ENCODE data around the gene NPW. TPM values are rescaled to one million over a fixed set of nuclear protein-coding genes. Genes with fewer than 3 reads are reported as not detected.
"Not testable (repeated sequence)": the region's sequence is repeated elsewhere in the genome, so short reads cannot be mapped to it uniquely, and the experiment has no call there.

NPW gene
- total RNA-seq, 1 donor from 2014 or later, result not detected

DNA sequence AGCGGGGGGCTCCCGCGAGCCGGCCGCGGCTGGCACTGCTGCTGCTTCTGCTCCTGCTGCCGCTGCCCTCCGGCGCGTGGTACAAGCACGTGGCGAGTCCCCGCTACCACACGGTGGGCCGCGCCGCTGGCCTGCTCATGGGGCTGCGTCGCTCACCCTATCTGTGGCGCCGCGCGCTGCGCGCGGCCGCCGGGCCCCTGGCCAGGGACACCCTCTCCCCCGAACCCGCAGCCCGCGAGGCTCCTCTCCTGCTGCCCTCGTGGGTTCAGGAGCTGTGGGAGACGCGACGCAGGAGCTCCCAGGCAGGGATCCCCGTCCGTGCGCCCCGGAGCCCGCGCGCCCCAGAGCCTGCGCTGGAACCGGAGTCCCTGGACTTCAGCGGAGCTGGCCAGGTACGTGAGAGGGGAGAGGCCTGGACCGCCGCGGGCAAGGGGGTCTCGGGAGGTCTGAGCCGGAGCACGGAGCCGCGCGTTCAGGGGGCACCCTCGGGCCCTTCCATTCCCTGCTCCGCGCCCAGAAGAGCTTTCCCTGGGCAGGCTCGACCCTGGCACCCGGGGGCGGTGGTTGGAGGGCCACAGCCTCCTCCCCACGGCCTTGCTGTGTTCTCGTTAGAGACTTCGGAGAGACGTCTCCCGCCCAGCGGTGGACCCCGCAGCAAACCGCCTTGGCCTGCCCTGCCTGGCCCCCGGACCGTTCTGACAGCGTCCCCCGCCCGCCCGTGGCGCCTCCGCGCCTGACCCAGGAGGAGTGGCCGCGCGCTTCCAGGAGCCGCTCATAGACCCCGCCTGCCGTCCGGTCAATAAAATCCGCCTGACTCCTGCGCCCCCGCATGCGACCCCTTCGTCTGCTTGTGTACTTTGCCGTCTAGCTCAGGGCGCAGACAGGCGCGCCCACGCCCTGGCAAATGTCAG lies 591 bp downstream of the NPW start:
- DNase-seq (ENCODE audit: low spot score), result no peak

DNA sequence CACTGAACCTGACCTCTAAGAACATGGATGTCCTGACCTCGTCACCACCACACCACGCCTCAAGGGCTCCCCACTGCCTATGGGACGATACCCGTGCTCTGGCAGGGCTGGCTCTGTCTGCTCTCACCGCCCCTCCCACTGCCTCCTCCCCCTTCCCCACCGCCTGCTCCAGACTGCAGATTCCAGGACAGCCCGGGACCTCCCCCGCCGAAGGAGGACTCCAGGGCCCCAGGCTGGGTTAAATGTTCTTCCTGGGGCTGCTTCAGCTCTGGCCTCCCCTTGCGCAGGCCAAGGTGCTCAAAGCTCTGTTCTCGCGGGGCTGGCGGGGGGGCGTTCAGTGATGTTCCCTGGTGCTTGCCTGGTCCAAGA lies 3.1 kb downstream of the NPW start:
- DNase-seq (ENCODE audit: low spot score), result no peak

DNA sequence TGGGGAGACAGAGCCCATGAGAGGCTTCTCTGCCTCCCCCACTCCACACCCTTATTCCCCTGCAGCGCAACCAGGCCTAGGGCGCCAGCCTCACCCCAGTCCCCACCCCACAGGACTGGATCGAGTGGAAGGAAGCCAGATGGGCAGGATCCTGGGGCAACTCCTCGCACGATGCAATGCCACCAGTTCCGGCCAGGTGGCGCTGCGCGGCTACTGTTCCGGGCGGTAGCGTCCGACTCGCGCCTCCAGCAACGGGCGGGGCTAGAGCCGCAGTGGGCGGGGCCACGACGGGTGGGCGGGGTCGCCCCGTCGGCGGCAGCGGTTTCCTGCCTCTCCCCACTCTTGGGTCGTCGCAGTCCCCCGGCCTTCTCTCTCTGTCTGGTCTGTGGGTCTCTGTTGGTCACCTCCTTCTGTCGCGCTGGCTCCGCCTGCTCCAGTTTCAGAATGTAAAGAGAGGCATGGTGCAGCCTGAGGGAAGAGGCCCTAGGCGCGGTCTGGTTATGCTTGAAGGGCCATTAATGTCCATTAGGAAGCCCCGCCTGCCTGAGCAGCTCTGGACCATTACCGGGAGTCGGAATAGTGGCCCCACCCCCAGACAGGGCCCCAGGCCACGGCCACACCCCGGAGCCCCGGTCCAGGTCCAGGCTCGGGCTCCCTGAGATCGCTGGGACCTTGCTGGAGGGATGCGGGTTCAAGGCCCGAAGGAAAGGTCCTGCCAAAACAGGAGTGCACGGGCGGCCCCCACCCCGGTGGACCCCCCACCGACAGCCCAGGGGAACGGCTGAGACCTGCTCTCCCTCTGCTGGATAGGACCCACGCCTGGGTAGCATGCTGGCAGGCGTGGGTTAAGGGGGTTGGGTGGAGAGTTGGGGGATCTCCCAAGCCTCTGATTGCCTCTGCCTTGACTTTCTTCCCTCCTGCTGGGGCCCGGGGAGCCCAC lies 3.8 kb downstream of the NPW start:
- peak; percentile 96 for DNase-seq (ENCODE audit: low spot score)

DNA sequence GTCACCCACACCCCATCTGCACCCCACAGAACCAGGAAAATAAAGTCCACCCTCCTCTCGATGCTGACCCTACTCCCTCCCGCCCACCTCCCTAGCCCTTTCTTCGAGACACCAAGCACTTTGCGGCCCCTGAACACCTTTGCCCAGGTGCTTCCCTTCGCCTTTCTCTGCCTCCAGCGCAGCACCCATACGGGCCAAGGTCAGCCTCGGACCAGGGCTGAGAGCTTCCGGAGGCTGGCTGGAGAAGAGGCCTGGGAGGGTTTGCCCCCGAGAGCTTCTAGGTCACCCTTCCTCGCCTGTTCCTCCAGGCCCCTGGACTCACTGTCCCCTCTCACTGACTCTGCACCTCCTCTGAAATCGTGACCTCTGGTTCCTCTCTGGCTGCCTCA lies 4.4 kb downstream of the NPW start:
- DNase-seq (ENCODE audit: low spot score), result no peak

DNA sequence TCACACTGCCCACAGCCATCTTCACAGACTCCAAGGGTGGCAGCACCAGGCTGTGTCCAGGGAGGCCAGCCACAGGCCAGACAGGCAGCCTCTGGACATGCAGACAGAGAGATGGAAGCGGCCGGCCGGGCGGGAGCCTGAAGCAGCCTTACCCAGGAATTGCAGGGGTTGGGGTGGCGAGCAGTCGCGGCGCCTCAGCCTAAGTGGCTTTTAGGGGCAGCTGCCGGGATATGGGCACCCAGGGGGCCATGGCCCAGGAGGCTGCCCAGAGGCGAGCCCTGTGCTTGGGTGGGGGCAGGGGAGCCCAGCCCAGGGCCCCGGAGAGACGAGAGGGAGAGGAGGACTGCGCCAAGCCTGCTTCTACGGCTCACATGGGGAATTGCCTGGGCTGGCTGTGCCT lies 5.7 kb downstream of the NPW start:
- no peak for DNase-seq (ENCODE audit: low spot score)

DNA sequence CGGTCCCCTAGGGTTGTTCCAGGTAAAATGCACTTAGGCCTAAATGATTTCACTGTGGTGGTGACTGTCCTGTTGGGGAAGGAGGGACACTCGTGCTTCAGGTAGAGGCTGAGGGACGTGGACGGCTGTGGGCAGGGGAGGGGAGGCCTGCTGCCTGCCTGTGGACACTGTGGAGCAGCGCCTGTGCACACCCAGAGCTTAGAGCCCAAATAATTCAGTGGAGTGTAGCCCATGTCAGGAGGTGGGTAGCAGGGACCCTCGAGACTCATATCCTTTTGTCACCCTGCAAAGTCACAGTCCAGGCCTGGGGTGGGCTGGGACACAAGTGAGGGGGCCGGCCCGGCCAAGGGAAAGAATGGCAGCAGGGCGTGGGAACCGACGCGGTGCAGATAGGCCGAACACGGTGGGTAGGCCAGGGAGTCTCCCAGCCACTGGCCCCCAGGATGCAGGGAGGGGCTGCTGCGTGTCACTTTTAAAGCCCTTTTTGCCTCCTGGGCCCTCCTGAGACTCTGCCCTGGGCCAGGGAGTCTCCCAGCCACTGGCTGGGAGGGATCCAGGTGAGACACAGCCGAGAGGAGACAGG lies 6.4 kb downstream of the NPW start:
- no peak for DNase-seq (ENCODE audit: low spot score)

DNA sequence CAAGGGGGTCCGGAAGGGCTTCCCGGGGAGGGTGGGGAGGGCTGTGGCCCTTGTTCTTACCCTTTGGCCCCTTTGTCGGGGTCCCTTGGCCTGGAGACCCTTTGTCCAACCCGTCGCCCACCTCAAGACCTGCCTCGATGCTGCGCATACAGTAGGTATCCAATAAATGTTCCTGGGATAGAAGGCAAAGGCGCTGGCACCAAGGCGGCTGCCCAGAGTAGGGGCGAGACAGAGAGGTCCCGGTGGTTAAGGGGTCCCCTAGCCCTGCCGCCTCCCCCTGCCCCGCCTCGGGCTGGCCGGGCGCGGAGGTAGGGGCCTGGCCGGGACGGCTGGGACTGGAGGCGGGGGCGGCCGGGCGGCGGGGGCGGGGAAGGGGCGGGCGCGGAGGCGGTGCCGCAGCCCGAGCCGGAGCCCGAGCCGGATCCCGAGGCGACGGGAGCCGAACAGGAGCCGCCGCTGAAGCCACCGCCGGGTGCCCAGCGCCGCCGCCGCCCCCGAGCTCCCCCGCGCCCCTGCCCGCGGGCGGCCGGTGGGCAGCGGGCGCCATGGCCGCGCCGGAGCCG lies 7.0 kb downstream of the NPW start, which contains the start of gene NHERF2:
NHERF2 (plus strand) TSS at position 442 of the 563 bp plus-strand sequence; CDS start at position 546, 104 bp downstream.
- no peak for DNase-seq (ENCODE audit: low spot score)

DNA sequence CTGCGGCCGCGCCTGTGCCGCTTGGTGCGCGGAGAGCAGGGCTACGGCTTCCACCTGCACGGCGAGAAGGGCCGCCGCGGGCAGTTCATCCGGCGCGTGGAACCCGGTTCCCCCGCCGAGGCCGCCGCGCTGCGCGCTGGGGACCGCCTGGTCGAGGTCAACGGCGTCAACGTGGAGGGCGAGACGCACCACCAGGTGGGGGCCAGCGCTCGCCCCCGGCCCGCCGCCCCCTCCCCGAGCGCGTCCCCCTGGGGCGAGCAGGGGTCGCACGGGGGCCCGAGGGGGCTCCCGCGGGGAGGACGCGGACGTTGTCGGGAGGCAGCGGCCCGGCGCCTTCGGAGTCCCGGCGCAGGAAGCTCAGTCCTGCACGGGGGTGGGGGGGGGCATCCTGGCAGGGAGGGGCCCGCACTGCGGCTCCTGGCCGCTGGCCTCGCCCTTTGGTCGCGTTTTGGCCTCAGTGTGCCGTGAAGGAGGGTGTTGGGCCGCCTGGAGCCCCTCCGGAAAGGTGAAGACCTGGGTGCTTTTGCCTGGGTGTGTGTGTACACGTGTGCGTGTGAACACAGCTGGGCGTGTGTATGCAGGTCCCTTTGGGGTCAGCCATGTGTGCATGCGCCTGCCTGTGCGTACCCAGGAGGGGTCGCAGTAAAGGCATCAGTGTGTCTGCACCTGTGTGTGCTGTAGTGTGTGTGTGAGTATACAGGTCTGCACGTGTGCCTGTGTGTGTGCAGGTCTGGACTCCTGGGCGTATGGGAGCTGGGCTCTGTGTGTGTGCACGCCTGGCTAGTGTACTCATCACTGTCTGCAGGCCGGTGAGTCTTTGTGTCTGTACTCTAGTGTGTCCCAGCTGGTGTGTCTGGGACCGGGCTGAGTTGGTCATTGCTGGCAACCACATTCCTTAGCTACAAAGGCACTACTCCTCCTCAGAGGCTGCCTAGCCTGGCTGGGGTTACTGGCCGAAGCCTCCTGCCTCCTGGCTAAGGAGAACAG lies 7.7 kb downstream of the NPW start:
- DNase-seq (ENCODE audit: low spot score), result no peak

DNA sequence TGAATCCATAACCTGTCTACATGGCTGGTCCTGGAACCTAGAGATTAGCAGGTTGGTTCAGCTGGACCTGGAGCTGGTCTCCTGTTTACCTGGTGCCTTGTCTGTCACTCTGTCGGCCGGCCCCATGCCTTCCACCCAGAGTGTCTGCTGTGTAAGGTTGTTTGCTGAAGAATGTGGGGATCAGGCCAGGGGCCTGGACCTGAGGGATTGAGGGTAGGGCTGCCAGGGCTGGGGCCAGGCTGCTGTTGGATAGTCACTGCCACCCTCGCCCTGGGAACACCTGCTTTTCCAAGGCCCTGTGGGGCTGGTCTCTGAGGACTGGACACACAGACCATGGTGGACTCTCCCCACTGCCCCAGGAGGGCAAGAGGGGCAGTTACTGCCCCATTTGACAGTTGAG lies 8.6 kb downstream of the NPW start:
- DNase-seq (ENCODE audit: low spot score), result no peak

DNA sequence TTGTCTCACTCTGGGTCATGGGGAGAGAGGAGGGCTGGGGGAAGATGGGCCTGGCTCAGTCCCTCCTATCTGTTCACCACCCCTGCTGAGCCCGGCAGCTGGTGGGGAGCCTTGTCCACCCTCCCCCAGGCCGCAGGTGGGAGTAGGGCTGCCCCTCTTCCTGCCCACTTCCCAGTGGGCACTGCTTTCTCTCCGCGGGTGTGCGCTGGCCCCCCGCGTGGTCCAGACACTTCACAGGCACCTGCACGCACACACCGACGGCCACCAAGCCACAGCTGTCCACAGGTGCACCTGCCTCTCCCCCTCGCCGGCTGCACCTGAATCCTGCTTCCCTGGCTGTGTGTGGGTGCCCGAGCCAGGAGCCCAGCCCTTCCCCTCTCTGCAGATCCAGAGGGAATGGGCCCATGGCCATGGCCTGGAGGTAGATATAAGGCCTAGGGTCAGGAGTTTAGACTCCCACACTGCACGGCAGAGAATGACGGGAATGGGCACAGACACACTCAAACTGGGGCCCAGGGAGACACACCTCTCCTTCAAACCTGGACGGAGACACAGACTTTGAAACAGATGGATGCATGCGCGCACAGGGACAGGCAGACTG lies 9.1 kb downstream of the NPW start:
- DNase-seq (ENCODE audit: low spot score), result no peak

DNA sequence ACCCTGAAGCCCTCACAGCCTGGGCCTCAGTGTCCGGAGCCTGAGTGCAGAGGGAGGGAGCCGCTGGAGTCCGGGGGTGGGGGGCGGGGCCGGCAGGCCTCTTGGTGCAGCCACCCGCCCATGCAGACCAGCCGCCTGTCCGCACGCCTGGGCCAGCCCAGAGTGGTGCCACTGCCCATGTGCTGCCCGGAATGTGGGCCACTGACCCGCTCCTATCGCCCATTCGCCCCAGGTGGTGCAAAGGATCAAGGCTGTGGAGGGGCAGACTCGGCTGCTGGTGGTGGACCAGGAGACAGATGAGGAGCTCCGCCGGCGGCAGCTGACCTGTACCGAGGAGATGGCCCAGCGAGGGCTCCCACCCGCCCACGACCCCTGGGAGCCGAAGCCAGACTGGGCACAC lies 9.8 kb downstream of the NPW start:
- no peak for DNase-seq (ENCODE audit: low spot score)

DNA sequence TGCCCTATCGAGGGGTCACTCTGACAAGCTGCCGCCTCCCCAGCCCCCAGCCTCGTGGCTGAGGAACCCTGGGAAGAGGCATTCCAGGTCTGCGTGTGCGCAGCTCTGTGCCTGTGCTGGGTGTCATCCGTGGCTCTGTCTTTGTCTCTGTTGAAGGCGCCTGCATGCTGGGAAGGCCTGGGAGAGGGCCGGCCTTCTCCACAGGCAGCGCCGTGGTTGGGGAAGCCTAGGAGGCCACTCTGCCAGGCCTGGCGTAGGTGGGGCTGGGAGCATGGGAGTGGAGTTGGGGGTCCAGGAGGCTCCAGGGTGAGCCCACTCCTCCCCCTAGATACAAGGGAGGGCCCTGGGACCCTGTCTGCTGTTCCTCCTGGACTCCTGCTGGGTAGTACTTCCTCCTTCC lies 10.5 kb downstream of the NPW start:
- DNase-seq (ENCODE audit: low spot score), result no peak

DNA sequence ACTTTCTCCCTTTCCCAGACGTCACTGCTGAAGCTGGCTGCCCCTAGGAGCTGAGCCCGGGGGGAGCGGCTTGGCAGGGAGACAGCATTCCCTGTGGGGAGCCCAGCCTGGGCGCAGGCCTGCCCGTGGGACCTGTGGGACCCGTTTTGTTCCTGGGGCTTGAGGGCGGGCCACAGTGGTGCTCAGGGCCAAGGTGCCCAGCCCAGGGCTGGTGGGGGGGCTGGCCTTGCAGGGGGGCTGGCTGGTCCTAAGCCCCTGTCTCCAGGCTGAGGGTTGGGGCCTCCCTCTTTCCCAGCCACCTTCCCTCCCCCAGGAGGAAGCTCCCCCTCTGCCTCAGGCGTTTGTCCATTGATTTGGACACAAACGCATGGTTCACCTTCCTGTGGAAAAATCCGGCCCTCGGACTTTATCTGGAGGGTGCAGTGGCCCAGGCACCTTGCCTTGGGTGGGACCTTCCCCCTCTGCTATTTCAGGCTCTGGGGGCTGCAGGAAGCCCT lies 11.5 kb downstream of the NPW start:
- no peak for DNase-seq (ENCODE audit: low spot score)

DNA sequence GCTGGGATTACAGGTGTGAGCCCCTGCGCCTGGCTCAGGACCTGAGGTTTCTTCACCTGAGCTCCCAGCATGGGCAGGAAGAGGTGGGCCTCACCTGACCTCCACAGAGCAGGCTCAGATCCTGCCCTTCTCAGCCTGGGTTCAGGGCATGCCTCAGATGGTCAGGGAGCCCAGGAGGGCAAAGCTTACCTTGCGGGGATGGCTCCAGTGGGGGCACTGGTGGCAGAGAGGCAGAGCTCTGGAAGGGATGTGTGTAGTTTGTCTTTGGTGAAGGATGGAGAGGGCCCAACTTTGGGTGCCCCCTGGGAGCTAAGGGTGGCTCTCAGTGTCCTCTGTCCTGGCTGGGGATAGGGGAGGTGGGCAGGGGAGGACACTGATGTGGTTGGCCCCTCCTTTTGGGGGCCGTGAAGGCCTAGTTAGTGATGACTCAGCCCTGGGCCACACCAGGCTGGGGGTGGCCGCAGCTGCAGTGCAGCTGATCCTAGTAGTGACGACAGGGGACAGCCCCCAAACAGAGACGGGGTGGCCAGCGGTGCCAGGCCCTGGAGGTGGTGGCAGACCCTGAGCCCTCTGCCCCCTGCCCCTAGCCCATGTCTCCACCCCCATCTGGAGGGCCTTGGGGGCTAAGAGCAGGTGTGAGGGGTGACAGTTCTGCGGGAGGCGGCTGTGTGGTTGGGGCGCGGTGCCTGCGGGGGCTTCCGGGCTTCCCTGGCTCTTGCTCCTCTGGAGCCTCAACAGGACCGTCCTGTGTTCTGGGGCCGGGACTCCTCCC lies 12.9 kb downstream of the NPW start:
- DNase-seq (ENCODE audit: low spot score), result no peak

DNA sequence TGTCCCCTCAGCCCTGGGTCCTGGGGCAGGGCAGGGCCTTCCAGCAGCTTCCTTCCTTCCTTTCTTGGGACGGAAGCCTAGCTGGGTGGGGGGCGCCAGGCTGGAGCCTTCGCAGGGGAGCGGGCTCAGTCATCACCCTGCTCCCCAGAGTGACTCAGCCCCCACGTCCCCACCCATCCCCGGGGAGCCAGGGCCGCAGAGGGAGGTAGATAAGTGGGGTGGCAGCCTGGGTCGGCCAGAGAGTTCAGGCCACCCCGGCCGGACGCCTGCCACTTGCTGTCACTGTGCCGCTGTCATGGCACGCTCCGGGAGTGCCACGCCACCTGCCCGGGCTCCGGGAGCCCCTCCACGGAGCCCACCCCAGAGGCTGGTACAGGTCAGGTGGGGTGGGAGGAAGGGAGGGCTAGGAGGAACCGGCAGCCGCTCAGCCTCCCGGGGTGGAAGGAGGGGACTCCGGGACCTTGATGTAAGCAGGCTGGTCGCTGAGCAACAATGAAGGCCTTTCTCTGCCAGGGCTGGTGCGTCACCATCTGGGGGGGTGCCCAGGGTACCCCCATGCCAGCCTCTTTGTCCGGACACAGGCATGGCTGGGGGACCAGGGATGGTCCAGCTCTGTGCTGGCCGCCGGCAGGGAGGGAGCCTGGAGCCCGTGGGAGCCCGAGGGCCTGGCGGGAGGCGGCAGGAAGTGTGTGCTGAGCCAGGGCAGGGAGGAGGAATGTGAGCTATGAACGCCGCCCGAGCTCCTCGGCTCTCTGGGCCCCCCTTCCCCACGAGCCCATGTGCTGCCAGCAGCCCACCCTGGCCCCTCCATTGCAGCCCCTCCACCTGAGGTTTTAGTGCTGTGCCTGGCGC lies 13.7 kb downstream of the NPW start:
- DNase-seq (ENCODE audit: low spot score), result no peak

DNA sequence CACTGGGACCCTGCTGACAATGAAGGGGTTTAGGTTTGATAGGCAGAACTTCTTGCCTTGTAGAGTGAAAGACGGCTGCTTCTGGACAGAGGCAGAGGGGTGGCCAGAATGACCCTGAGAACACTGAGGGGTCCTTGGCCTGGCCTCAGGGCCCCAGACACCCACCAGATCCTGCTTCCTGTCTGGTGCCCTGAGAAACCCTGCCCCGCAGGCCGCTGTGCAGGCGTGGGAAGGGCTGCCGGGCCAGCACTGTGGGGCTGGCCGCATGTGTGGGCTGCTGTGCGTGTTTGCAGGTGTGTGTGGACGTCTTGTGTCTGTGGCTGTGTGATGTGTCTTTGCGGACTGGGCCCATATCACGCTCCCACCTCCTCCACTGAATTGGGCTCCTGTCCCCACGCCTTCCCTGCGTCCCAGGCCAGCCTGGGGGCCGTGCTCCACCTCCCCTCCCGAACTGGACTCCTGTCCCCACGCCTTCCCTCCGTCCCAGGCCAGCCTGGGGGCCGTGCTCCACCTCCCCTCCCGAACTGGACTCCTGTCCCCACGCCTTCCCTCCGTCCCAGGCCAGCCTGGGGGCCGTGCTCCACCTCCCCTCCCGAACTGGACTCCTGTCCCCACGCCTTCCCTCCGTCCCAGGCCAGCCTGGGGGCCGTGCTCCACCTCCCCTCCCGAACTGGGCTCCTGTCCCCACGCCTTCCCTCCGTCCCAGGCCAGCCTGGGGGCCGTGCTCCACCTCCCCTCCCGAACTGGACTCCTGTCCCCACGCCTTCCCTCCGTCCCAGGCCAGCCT lies 14.5 kb downstream of the NPW start:
- not testable (repeated sequence) for DNase-seq (ENCODE audit: low spot score)

DNA sequence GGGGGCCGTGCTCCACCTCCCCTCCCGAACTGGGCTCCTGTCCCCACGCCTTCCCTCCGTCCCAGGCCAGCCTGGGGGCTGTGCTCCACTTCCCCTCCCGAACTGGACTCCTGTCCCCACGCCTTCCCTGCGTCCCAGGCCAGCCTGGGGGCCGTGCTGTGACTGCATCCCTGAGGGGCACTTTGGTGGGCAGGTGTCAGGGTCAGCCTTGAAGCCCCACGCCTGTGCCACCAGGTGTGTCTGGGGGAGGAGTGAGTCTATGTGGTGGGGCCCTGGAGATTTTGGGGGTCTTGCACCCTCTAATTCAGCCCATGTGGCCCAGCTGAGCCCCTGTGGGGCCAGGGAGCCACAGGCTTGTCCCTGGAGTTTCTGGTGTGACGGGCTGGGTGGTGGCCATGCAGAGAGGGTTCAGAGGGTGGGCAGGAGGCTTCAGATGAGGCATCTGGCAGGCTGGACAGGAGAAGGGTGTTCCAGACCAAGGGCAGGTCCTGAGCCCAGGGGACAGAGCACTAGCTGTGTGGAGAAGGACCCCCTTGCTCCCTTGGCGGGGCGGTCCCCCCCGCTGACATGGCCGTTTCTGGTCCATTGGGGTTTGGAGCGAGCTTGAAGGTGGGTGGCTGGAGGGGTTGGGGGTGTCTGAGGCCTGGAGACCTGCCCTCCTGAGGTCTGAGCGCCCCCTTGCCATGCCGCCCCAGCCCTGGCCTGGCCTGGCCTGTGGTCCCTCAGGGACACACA lies 15.3 kb downstream of the NPW start:
- DNase-seq (ENCODE audit: low spot score), result no peak

Data from ureter (tissue), 1 donor.